SW 1271 (cell line): ENCODE results near the gene FAM83E.

Experiments used
- DNase-seq, 2 experiments: peaks; one replicate each; lab custom pipeline; 2025; lab: John Stamatoyannopoulos, UW

FAM83E gene

GRCh38 chr19:48628486-48629296 lies 13.8 kb upstream of the FAM83E start:
- DNase-seq = no peak

GRCh38 chr19:48627865-48628314 lies 13.0 kb upstream of the FAM83E start:
- no peak for DNase-seq

GRCh38 chr19:48627201-48627864 lies 12.5 kb upstream of the FAM83E start:
- no peak for DNase-seq

GRCh38 chr19:48625891-48626327 lies 11.0 kb upstream of the FAM83E start:
- DNase-seq = no peak

GRCh38 chr19:48624791-48625723 lies 10.2 kb upstream of the FAM83E start:
- DNase-seq = no peak

- no peak for DNase-seq
Observed at GRCh38 chr19:48624067-48624594, 9.3 kb upstream of the FAM83E start.

GRCh38 chr19:48623556-48624066 lies 8.7 kb upstream of the FAM83E start:
- DNase-seq = no peak

- no peak for DNase-seq
Observed at GRCh38 chr19:48619692-48620585, 5.1 kb upstream of the FAM83E start.

GRCh38 chr19:48618916-48619691 lies 4.2 kb upstream of the FAM83E start, which contains the start of the genes RPL18 and SPHK2:
Gene RPL18 (minus strand): TSS chr19:48619178. CDS start chr19:48619143, 35 bp downstream.
Gene SPHK2 (plus strand): TSS chr19:48619506. CDS start chr19:48620515, 1,009 bp downstream.
- DNase-seq = peak; percentile 91 to 97

GRCh38 chr19:48618278-48618915 lies 3.5 kb upstream of the FAM83E start:
- no peak for DNase-seq

GRCh38 chr19:48617146-48617937 lies 2.5 kb upstream of the FAM83E start:
- no peak for DNase-seq

GRCh38 chr19:48616491-48617056 lies 1.7 kb upstream of the FAM83E start:
- DNase-seq = no peak

- no peak for DNase-seq
Observed at GRCh38 chr19:48616041-48616436, 1.2 kb upstream of the FAM83E start.

GRCh38 chr19:48615231-48616040 lies 560 bp upstream of the FAM83E start:
- no peak for DNase-seq

GRCh38 chr19:48613852-48614435 lies 932 bp downstream of the FAM83E start:
- no peak for DNase-seq

GRCh38 chr19:48613024-48613851 lies 1.6 kb downstream of the FAM83E start:
- no peak for DNase-seq
